Lower lobe of right lung (tissue), 2 donors: ENCODE data around the gene ASTN2. TPM values are rescaled to one million over a fixed set of nuclear protein-coding genes. Genes with fewer than 3 reads are reported as not detected.

Experiments used
- ATAC-seq, 2 donors: fragments of 200-7000 bp; cut with Tn5 transposase; one replicate each; pipeline ENCODE4 v1.9.1; 2020 to 2022; ENCODE audit warnings: mild to moderate bottlenecking in 2 of 2, moderate library complexity in 2 of 2
- DNase-seq: peaks from one replicate; pipeline ENCODE4 v3.0.0-alpha.2; 2020
- H3K27ac ChIP-seq: fragments of 200-600 bp; one replicate; pipeline ENCODE4 v1.8.0; 2022
- H3K27me3 ChIP-seq: fragments of 200-600 bp; one replicate; pipeline ENCODE4 v1.8.0; 2022; ENCODE audit warnings: low read depth
- H3K36me3 ChIP-seq: fragments of 200-600 bp; one replicate; pipeline ENCODE4 v1.8.0; 2022; ENCODE audit warnings: mild to moderate bottlenecking
- H3K4me1 ChIP-seq: fragments of 200-600 bp; one replicate; pipeline ENCODE4 v1.8.0; 2022
- H3K4me3 ChIP-seq: fragments of 200-600 bp; one replicate; pipeline ENCODE4 v1.8.0; 2022; ENCODE audit warnings: mild to moderate bottlenecking
- H3K9me3 ChIP-seq: fragments of 200-600 bp; one replicate; pipeline ENCODE4 v1.8.0; 2022
- intact Hi-C: fragments of 100-400 bp; cut with DNase I; formaldehyde crosslinking; loops from one replicate; pipeline ENCODE4 v1.11.0; 2022
- total RNA-seq: library from RNA; stranded (reverse); fragmentation: NEBNext Ultra II Directional; extraction: Animal tissue kit (Norgen Biotek cat#: 25700); gene quantifications from one replicate; pipeline ENCODE4 v1.2.1, GENCODE V29; 2021
- TF ChIP-seq, protein P1 (sequence below): fragments of 200-600 bp; IDR thresholded peaks from one replicate; pipeline ENCODE4 v1.8.0; 2022; ENCODE audit warnings: antibody characterized with exemption, mild to moderate bottlenecking
- donor health status: DM: no; HTN: yes; CAD: no; lungs with severe emphysema.

The ASTN2 gene
- total RNA-seq, 1 donor from 2014 or later: 4.3 TPM

GRCh38 chr9:116494815-116495634 lies 919.8 kb downstream of the ASTN2 start:
- Histone ChIP-seq H3K4me1 (no peaks in the 10 kb centered on the region), H3K27ac (no peak overlapping the region), H3K36me3 (no peaks in the 10 kb centered on the region), H3K9me3 (no peaks in the 10 kb centered on the region), H3K4me3 (no peak overlapping the region), H3K27me3 (no peaks in the 10 kb centered on the region)
- DNase-seq (no peak), ATAC-seq (peak in 1 of 2 donors; percentile 54)
- intact Hi-C loops: no loop called here
- TF ChIP-seq, protein P1, sequence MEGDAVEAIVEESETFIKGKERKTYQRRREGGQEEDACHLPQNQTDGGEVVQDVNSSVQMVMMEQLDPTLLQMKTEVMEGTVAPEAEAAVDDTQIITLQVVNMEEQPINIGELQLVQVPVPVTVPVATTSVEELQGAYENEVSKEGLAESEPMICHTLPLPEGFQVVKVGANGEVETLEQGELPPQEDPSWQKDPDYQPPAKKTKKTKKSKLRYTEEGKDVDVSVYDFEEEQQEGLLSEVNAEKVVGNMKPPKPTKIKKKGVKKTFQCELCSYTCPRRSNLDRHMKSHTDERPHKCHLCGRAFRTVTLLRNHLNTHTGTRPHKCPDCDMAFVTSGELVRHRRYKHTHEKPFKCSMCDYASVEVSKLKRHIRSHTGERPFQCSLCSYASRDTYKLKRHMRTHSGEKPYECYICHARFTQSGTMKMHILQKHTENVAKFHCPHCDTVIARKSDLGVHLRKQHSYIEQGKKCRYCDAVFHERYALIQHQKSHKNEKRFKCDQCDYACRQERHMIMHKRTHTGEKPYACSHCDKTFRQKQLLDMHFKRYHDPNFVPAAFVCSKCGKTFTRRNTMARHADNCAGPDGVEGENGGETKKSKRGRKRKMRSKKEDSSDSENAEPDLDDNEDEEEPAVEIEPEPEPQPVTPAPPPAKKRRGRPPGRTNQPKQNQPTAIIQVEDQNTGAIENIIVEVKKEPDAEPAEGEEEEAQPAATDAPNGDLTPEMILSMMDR: peak; percentile 62

DNA sequence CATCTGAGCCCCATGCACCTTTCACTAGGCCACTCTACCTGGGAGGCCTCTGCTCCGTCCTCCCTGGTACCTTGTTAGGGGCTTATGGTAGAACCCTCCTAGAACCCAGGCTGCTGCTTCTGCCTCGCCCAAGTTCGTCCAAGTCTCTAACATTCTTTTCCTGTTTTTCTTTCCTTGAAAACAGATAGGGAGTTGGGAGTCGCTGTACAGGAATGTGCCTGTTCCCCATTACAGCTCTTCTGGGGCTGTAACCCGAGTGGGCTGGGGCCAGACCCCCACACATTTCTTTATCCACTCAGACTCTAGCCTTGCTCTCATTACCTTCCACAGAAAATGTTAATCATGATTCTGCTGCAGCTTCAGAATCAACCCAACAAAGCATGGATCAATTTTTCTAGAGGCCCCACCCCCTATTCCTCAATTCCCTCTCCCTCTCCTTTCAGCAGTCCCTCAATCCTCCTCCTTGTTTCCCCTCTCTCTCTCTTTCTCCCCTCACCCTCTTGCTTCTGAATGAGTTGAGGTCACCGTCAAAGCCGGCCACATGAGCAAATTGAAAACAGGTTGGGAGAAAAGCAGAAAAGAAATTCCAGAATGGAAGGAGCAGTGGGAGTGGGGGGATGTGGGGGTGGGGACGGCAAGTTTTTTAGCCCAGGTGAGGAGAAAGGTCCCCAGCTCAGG lies 921.5 kb downstream of the ASTN2 start:
- TF ChIP-seq, protein P1: no peak
- H3K9me3 ChIP-seq: no peaks in the 10 kb centered on the region
- H3K4me3 ChIP-seq: no peak overlapping the region
- no peaks in the 10 kb centered on the region for H3K4me1 ChIP-seq
- intact Hi-C loops: no loop called here
- DNase-seq (no peak), ATAC-seq (no peak)
- no peaks in the 10 kb centered on the region for H3K27me3 ChIP-seq
- H3K36me3 ChIP-seq: no peaks in the 10 kb centered on the region
- no peak overlapping the region for H3K27ac ChIP-seq

GRCh38 chr9:116491659-116492058 lies 923.2 kb downstream of the ASTN2 start:
- Histone ChIP-seq H3K4me1 (no peaks in the 10 kb centered on the region), H3K9me3 (no peaks in the 10 kb centered on the region)
- ATAC-seq: no peak

GRCh38 chr9:116491219-116491618 lies 923.6 kb downstream of the ASTN2 start:
- TF ChIP-seq, protein P1: no peak

More at GRCh38 chr9:116491659-116492058, 923.2 kb downstream of the ASTN2 start:
- intact Hi-C loops: no loop called here
- Histone ChIP-seq H3K27me3 (no peaks in the 10 kb centered on the region), H3K4me3 (no peak overlapping the region), H3K27ac (no peak overlapping the region), H3K36me3 (no peaks in the 10 kb centered on the region)
- TF ChIP-seq, protein P1: no peak
- no peak for DNase-seq

GRCh38 chr9:116490321-116490720 lies 924.5 kb downstream of the ASTN2 start:
- Histone ChIP-seq H3K27ac (no peak overlapping the region), H3K4me3 (no peak overlapping the region), H3K27me3 (no peaks in the 10 kb centered on the region), H3K4me1 (no peaks in the 10 kb centered on the region), H3K36me3 (no peaks in the 10 kb centered on the region), H3K9me3 (no peaks in the 10 kb centered on the region)
- TF ChIP-seq, protein P1: no peak
- DNase-seq (no peak), ATAC-seq (no peak)
- intact Hi-C loops: no loop called here

More at GRCh38 chr9:116491219-116491618, 923.6 kb downstream of the ASTN2 start:
- DNase-seq (no peak), ATAC-seq (no peak)
- H3K9me3 ChIP-seq: no peaks in the 10 kb centered on the region
- no peak overlapping the region for H3K27ac ChIP-seq
- no peaks in the 10 kb centered on the region for H3K4me1 ChIP-seq
- intact Hi-C loops: no loop called here
- H3K27me3 ChIP-seq: no peaks in the 10 kb centered on the region
- no peaks in the 10 kb centered on the region for H3K36me3 ChIP-seq
- no peak overlapping the region for H3K4me3 ChIP-seq
